Measurements from ENCODE around the gene RPL38.

GRCh38 chr17:74222399-74222798, 18.9 kb downstream of the RPL38 start:
- TF ChIP-seq CTCF (conservative IDR thresholded peaks at IDR 0.05) = no peak
- no peak for TF ChIP-seq ZFX (IDR thresholded peaks at IDR 0.05)

Data from C4-2B (cell line).